K562 (cell line): ENCODE results near the gene ZBTB32. TPM values are rescaled to one million over a fixed set of nuclear protein-coding genes. Genes with fewer than 3 reads are reported as not detected.

Source experiments
- CC2D1A ChIP-seq: fragments of 450-650 bp; IDR thresholded peaks from 2 replicates; pipeline ENCODE4 v1.6.1; 2017; ENCODE audit warnings: mild to moderate bottlenecking
- DPF2 ChIP-seq: fragments of 450-650 bp; IDR thresholded peaks from 2 replicates; pipeline ENCODE4 v1.6.1; 2016
- EGR1 ChIP-seq: fragments of 450-650 bp; conservative IDR thresholded peaks from 2 replicates; pipeline ENCODE4 v1.6.1; 2017; ENCODE audit warnings: mild to moderate bottlenecking
- EP300 ChIP-seq: IDR thresholded peaks from 2 replicates; pipeline ENCODE4 v1.6.1; 2012; ENCODE audit warnings: low read length, improper control_type of control experiment
- HDAC3 ChIP-seq: fragments of 450-650 bp; IDR thresholded peaks from 2 replicates; pipeline ENCODE4 v1.6.1; 2018; ENCODE audit warnings: borderline replicate concordance, mild to moderate bottlenecking, moderate library complexity; ENCODE audit not compliant: partially characterized antibody
- HMGN3 ChIP-seq: IDR thresholded peaks from 2 replicates; pipeline ENCODE4 v1.6.1; 2011; ENCODE audit warnings: borderline replicate concordance, low read depth, mild to moderate bottlenecking, mixed read lengths, low read length; ENCODE audit not compliant: insufficient read length; ENCODE audit errors: extremely low read depth
- L3MBTL2 ChIP-seq: fragments of 450-650 bp; IDR thresholded peaks from 2 replicates; pipeline ENCODE4 v1.6.1; 2016; ENCODE audit warnings: mild to moderate bottlenecking, moderate library complexity
- NONO ChIP-seq, 2 experiments: fragments of 200-400 bp in 1 of 2; fragments of 450-650 bp in 1 of 2; formaldehyde crosslinking in 1 of 2; IDR thresholded peaks; 2 replicates each; pipeline ENCODE4 v1.6.1; 2017; ENCODE audit warnings: low read depth in 2 of 2, mild to moderate bottlenecking in 2 of 2, moderate library complexity in 2 of 2, low read length in 1 of 2
- POLR3G ChIP-seq: IDR thresholded peaks from 2 replicates; pipeline ENCODE4 v1.6.1; 2011; ENCODE audit not compliant: insufficient read length, insufficient replicate concordance; ENCODE audit errors: extremely low read depth
- SP1 ChIP-seq: sonication (generic); formaldehyde crosslinking; IDR thresholded peaks from 2 replicates; pipeline ENCODE4 v1.8.1; 2022; ENCODE audit warnings: mild to moderate bottlenecking, missing genetic modification reagents
- TFAM ChIP-seq: fragments of 250-450 bp; sonication (Bioruptor Pico); conservative IDR thresholded peaks from 2 replicates; pipeline ENCODE4 v1.5.0; 2021; ENCODE audit warnings: mild to moderate bottlenecking, moderate library complexity
- ZNF584 ChIP-seq: fragments of 200-800 bp; sonication (Bioruptor generic); IDR thresholded peaks from 2 replicates; pipeline ENCODE4 v1.6.1; 2016; ENCODE audit warnings: low read depth, mild to moderate bottlenecking, missing genetic modification characterization, missing compliant biosample characterization
- ZNF695 ChIP-seq: fragments of 450-650 bp; formaldehyde crosslinking; IDR thresholded peaks from 2 replicates; pipeline ENCODE4 v1.4.0; 2020; ENCODE audit warnings: mild to moderate bottlenecking, moderate library complexity
- polyA plus RNA-seq, 8 experiments: library from polyadenylated mRNA; depleted of rRNA in 4 of 8; stranded (reverse) in 5 of 8; unstranded in 3 of 8; fragments of >200 nt; fragmentation: Nextera tagmentation in 2 of 8; fragmentation: Illumina TruSeq in 1 of 8; extraction: Ambion mirVana in 2 of 8; extraction: Trizol in 1 of 8; gene quantifications; 2 replicates each; pipeline versions ENCODE4 v1.2.1 to v1.2.3, GENCODE V29; 2011 to 2014; ENCODE audit warnings: inconsistent platforms in 1 of 8, missing spikeins in 1 of 8
- total RNA-seq, 7 experiments: library from RNA; depleted of rRNA in 6 of 7; stranded (reverse); fragments of >200 nt in 6 of 7; fragmentation: Illumina TruSeq in 2 of 7; extraction: Trizol in 2 of 7; gene quantifications; 2 replicates each; pipeline versions ENCODE4 v1.2.1 to v1.2.3, GENCODE V29; 2011 to 2021; ENCODE audit warnings: low replicate concordance in 1 of 7
- TF ChIP-seq, protein P1 (sequence below): IDR thresholded peaks from 2 replicates; pipeline ENCODE4 v1.6.1; 2016; ENCODE audit warnings: missing genetic modification characterization, missing compliant biosample characterization
- TF ChIP-seq, protein P2 (sequence below): fragments of 450-650 bp; IDR thresholded peaks from one replicate; pipeline ENCODE4 v1.6.1; 2018; ENCODE audit warnings: mild to moderate bottlenecking, moderate library complexity; ENCODE audit not compliant: partially characterized antibody
- TF ChIP-seq, protein P3 (sequence below): fragments of 250-450 bp; sonication (Bioruptor Pico); IDR thresholded peaks from 2 replicates; pipeline ENCODE4 v1.4.0; 2020
- TF ChIP-seq, protein P4 (sequence below): sonication (generic); formaldehyde crosslinking; IDR thresholded peaks from 2 replicates; pipeline ENCODE4 v1.9.0; 2022; ENCODE audit warnings: mild to moderate bottlenecking, missing genetic modification reagents
- TF ChIP-seq, protein P5 (sequence below), 2 experiments: fragments of 150-350 bp in 1 of 2; IDR thresholded peaks; 2 replicates each; pipeline ENCODE4 v1.6.1; 2012 to 2016; ENCODE audit warnings: low read depth in 2 of 2, low read length in 2 of 2, mild to moderate bottlenecking in 1 of 2, moderate library complexity in 1 of 2
- TF ChIP-seq, protein P6 (sequence below): fragments of 250-450 bp; sonication (Bioruptor Pico); IDR thresholded peaks from 2 replicates; pipeline ENCODE4 v1.5.0; 2020; ENCODE audit warnings: mild to moderate bottlenecking

ZBTB32 gene
- total and polyA plus RNA-seq, 9 of the 15 experiments (the other 6 are each of a cell fraction or from before 2014, with no cell fraction given), result 0.20 TPM; not detected in 8

DNA sequence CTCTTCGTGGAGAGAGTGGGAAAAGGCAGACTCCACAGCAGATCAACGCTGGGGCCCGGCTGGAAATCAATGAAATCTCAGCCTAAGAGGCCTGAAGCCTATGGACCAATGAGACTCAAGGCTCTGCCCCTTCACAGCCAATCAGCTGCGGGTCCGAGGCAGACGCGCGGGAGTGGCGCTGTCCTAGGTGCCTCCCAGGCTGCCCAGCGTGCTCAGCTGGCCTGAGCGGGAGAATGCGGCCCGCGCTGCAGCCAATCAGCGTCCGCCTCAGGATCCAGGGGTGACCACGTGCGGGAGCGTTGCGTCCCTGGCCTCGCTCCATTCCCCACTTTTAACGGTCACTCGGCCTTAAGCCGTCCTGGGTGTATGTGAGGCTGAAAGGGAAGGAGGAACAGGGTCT lies at the start of gene ZBTB32 (continued):
- TF ChIP-seq HDAC3, result no peak
- TF ChIP-seq, protein P1, sequence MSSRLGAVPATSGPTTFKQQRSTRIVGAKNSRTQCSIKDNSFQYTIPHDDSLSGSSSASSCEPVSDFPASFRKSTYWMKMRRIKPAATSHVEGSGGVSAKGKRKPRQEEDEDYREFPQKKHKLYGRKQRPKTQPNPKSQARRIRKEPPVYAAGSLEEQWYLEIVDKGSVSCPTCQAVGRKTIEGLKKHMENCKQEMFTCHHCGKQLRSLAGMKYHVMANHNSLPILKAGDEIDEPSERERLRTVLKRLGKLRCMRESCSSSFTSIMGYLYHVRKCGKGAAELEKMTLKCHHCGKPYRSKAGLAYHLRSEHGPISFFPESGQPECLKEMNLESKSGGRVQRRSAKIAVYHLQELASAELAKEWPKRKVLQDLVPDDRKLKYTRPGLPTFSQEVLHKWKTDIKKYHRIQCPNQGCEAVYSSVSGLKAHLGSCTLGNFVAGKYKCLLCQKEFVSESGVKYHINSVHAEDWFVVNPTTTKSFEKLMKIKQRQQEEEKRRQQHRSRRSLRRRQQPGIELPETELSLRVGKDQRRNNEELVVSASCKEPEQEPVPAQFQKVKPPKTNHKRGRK (tag), result no peak
- TF ChIP-seq, protein P2, sequence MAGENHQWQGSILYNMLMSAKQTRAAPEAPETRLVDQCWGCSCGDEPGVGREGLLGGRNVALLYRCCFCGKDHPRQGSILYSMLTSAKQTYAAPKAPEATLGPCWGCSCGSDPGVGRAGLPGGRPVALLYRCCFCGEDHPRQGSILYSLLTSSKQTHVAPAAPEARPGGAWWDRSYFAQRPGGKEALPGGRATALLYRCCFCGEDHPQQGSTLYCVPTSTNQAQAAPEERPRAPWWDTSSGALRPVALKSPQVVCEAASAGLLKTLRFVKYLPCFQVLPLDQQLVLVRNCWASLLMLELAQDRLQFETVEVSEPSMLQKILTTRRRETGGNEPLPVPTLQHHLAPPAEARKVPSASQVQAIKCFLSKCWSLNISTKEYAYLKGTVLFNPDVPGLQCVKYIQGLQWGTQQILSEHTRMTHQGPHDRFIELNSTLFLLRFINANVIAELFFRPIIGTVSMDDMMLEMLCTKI, result no peak
- peak; percentile 25 for TF ChIP-seq HMGN3
- TF ChIP-seq CC2D1A, result no peak
- TF ChIP-seq POLR3G, result no peak
- TF ChIP-seq DPF2, result no peak
- no peak for TF ChIP-seq EGR1
- TF ChIP-seq, protein P3, sequence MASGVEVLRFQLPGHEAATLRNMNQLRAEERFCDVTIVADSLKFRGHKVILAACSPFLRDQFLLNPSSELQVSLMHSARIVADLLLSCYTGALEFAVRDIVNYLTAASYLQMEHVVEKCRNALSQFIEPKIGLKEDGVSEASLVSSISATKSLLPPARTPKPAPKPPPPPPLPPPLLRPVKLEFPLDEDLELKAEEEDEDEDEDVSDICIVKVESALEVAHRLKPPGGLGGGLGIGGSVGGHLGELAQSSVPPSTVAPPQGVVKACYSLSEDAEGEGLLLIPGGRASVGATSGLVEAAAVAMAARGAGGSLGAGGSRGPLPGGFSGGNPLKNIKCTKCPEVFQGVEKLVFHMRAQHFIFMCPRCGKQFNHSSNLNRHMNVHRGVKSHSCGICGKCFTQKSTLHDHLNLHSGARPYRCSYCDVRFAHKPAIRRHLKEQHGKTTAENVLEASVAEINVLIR (CRISPR knock-in tag), result no peak
- no peak for TF ChIP-seq TFAM (CRISPR knock-in tag)
- TF ChIP-seq NONO (IDR thresholded peaks at IDR 0.05; ENCODE audit: low read depth in 2 of 2, low read length in 1 of 2), result no peak
- TF ChIP-seq ZNF695, result no peak
- TF ChIP-seq, protein P4, sequence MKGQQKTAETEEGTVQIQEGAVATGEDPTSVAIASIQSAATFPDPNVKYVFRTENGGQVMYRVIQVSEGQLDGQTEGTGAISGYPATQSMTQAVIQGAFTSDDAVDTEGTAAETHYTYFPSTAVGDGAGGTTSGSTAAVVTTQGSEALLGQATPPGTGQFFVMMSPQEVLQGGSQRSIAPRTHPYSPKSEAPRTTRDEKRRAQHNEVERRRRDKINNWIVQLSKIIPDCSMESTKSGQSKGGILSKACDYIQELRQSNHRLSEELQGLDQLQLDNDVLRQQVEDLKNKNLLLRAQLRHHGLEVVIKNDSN (CRISPR knock-in tag), result peak; percentile 86
- TF ChIP-seq, protein P5, sequence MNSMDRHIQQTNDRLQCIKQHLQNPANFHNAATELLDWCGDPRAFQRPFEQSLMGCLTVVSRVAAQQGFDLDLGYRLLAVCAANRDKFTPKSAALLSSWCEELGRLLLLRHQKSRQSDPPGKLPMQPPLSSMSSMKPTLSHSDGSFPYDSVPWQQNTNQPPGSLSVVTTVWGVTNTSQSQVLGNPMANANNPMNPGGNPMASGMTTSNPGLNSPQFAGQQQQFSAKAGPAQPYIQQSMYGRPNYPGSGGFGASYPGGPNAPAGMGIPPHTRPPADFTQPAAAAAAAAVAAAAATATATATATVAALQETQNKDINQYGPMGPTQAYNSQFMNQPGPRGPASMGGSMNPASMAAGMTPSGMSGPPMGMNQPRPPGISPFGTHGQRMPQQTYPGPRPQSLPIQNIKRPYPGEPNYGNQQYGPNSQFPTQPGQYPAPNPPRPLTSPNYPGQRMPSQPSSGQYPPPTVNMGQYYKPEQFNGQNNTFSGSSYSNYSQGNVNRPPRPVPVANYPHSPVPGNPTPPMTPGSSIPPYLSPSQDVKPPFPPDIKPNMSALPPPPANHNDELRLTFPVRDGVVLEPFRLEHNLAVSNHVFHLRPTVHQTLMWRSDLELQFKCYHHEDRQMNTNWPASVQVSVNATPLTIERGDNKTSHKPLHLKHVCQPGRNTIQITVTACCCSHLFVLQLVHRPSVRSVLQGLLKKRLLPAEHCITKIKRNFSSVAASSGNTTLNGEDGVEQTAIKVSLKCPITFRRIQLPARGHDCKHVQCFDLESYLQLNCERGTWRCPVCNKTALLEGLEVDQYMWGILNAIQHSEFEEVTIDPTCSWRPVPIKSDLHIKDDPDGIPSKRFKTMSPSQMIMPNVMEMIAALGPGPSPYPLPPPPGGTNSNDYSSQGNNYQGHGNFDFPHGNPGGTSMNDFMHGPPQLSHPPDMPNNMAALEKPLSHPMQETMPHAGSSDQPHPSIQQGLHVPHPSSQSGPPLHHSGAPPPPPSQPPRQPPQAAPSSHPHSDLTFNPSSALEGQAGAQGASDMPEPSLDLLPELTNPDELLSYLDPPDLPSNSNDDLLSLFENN (IDR thresholded peaks at IDR 0.05; ENCODE audit: low read depth in 2 of 2, low read length in 2 of 2), result no peak
- peak; percentile 99 for TF ChIP-seq L3MBTL2
- TF ChIP-seq, protein P6, sequence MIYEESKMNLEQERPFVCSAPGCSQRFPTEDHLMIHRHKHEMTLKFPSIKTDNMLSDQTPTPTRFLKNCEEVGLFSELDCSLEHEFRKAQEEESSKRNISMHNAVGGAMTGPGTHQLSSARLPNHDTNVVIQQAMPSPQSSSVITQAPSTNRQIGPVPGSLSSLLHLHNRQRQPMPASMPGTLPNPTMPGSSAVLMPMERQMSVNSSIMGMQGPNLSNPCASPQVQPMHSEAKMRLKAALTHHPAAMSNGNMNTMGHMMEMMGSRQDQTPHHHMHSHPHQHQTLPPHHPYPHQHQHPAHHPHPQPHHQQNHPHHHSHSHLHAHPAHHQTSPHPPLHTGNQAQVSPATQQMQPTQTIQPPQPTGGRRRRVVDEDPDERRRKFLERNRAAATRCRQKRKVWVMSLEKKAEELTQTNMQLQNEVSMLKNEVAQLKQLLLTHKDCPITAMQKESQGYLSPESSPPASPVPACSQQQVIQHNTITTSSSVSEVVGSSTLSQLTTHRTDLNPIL (CRISPR knock-in tag), result no peak
- TF ChIP-seq EP300, result no peak
- TF ChIP-seq ZNF584 (CRISPR knock-in tag), result no peak
- 0 out of 2 replicates have a peak, but pooled peaks have one; percentile 25 for TF ChIP-seq SP1 (CRISPR knock-in tag)
